PC-3 (cell line): ENCODE data around the gene TFDP2.

Experiments
- CTCF ChIP-seq: fragments of 300-600 bp; sonication (generic); conservative IDR thresholded peaks from 2 replicates; pipeline ENCODE4 v1.5.1; 2017; ENCODE audit warnings: antibody characterized with exemption, low read depth, mild to moderate bottlenecking, low read length
- EZH2 ChIP-seq: fragments of 300-600 bp; sonication (generic); IDR thresholded peaks from one replicate; pipeline ENCODE4 v1.6.1; 2017; ENCODE audit warnings: antibody characterized with exemption, mild to moderate bottlenecking, low read length; ENCODE audit not compliant: unreplicated experiment
- EZH2phosphoT487 ChIP-seq: fragments of 300-600 bp; sonication (generic); IDR thresholded peaks from 2 replicates; pipeline ENCODE4 v1.6.1; 2018; ENCODE audit warnings: mild to moderate bottlenecking, antibody characterized with exemption, low read length, borderline replicate concordance

- TF ChIP-seq CTCF (no peak), EZH2 (no peak), EZH2phosphoT487 (no peak)
Observed at GRCh38 chr3:141994856-141995255, 154.5 kb downstream of the TFDP2 start.
